ENCODE results near the gene HYLS1. TPM values are rescaled to one million over a fixed set of nuclear protein-coding genes. Genes with fewer than 3 reads are reported as not detected.

HYLS1 gene
- total RNA-seq, 1 experiment from 2014 or later, result 18.8 TPM

- no peaks in the 10 kb centered on the region for H3K36me3 ChIP-seq (ENCODE audit: insufficient read depth, low read length, poor library complexity, severe bottlenecking)
- H3K4me3 ChIP-seq (ENCODE audit: low read depth, low read length, poor library complexity, severe bottlenecking), result no peak overlapping the region
- POLR2A ChIA-PET (ENCODE audit: low non-redundant PET), result no interaction called here
- no peaks in the 10 kb centered on the region for H3K9me3 ChIP-seq (ENCODE audit: low read depth, low read length, poor library complexity, severe bottlenecking)
- intact Hi-C loops (cut with micrococcal nuclease; ENCODE audit: unreplicated experiment), result loop anchor here (1.0 to 5.0 kb wide), 2 partner anchors 119 to 250 kb away; no protein-coding TSS in a partner anchor
- BruUV-seq (replicated peaks), result no TSS peak
- no peaks in the 10 kb centered on the region for H3K4me1 ChIP-seq (ENCODE audit: insufficient read depth, low read length, poor library complexity, severe bottlenecking)
- peak; percentile 66 for DNase-seq (ENCODE audit: low spot score)
- CTCF ChIA-PET, result interaction anchor here (0.6 to 2.1 kb wide), 3 partner anchors 120 to 252 kb away, joined by 4 to 12 read pairs (median 8); no protein-coding TSS in a partner anchor
- no peak overlapping the region for H3K27ac ChIP-seq (ENCODE audit: low read depth, low read length, poor library complexity, severe bottlenecking)
- no peak for TF ChIP-seq EZH2 (IDR thresholded peaks at IDR 0.05; ENCODE audit: borderline replicate concordance, low read depth, low read length, poor library complexity, severe bottlenecking)
- TF ChIP-seq CTCF (conservative IDR thresholded peaks at IDR 0.05; ENCODE audit: low read depth, low read length), result peak; percentile 89
- no peaks in the 10 kb centered on the region for H3K27me3 ChIP-seq (replicated peaks; ENCODE audit: insufficient read depth, low read depth, low read length, poor library complexity)
These were observed 54.4 kb downstream of the HYLS1 start for GRCh38 chr11:125941619-125942611.

- no peak overlapping the region for H3K27ac ChIP-seq (ENCODE audit: low read depth, low read length, poor library complexity, severe bottlenecking)
- no TSS peak for BruUV-seq (replicated peaks)
- H3K9me3 ChIP-seq (ENCODE audit: low read depth, low read length, poor library complexity, severe bottlenecking), result no peaks in the 10 kb centered on the region
- DNase-seq (ENCODE audit: low spot score), result no peak
- H3K27me3 ChIP-seq (replicated peaks; ENCODE audit: insufficient read depth, low read depth, low read length, poor library complexity), result no peaks in the 10 kb centered on the region
- ChIA-PET CTCF (interaction anchor here (0.7 to 2.1 kb wide), 2 partner anchors 119 to 251 kb away, joined by 3 to 12 read pairs; no protein-coding TSS in a partner anchor), POLR2A (ENCODE audit: low non-redundant PET) (interaction anchor here (0.5 kb wide), 1 partner anchor 258 kb away, joined by 3 read pairs; no protein-coding TSS in a partner anchor)
- no peak for TF ChIP-seq CTCF (conservative IDR thresholded peaks at IDR 0.05; ENCODE audit: low read depth, low read length)
- no peak for TF ChIP-seq EZH2 (IDR thresholded peaks at IDR 0.05; ENCODE audit: borderline replicate concordance, low read depth, low read length, poor library complexity, severe bottlenecking)
- no peaks in the 10 kb centered on the region for H3K4me1 ChIP-seq (ENCODE audit: insufficient read depth, low read length, poor library complexity, severe bottlenecking)
- intact Hi-C loops (cut with micrococcal nuclease; ENCODE audit: unreplicated experiment), result loop anchor here (1.0 to 5.0 kb wide), 2 partner anchors 118 to 249 kb away; no protein-coding TSS in a partner anchor
- H3K4me3 ChIP-seq (ENCODE audit: low read depth, low read length, poor library complexity, severe bottlenecking), result no peak overlapping the region
- no peaks in the 10 kb centered on the region for H3K36me3 ChIP-seq (ENCODE audit: insufficient read depth, low read length, poor library complexity, severe bottlenecking)
These were observed 55.4 kb downstream of the HYLS1 start for GRCh38 chr11:125942771-125943428.

DNA sequence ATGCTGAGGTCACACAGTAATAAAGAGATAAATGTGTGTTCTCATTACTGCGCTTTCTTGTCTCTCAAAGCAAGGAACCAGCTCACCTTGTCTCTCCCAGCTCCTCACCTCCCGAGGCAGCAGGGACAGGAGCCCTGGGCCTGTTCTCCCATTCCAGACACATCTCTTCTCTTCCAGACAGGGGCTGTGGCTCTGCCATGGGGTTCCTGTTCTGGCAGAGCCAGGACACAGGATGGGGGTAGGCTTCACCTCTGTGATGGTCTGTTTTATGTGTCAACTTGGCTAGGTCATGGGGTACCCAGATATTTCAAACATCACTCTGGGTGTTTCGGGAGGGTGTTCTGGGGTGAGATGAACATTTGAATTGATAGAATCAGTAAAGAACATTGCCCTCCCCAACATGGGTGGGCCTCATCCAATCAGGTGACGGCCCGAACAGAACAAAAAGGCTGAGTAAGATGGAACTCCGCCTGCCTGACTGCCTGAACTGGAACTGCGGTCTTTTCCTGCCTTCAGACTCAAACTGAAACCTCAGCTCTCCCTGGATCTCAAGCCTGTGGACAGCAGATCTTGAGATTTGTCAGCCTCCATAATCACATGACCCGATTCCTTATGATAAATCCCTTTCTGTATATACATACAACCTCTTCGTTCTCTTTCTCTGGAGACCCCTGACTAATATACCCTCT lies 56.3 kb downstream of the HYLS1 start:
- intact Hi-C loops (cut with micrococcal nuclease; ENCODE audit: unreplicated experiment), result loop anchor here (5.0 kb wide), 1 partner anchor 248 kb away; no protein-coding TSS in a partner anchor
- Histone ChIP-seq H3K27me3 (replicated peaks; ENCODE audit: insufficient read depth, low read depth, low read length, poor library complexity) (no peaks in the 10 kb centered on the region), H3K4me3 (ENCODE audit: low read depth, low read length, poor library complexity, severe bottlenecking) (no peak overlapping the region), H3K4me1 (ENCODE audit: insufficient read depth, low read length, poor library complexity, severe bottlenecking) (no peaks in the 10 kb centered on the region), H3K9me3 (ENCODE audit: low read depth, low read length, poor library complexity, severe bottlenecking) (no peaks in the 10 kb centered on the region), H3K36me3 (ENCODE audit: insufficient read depth, low read length, poor library complexity, severe bottlenecking) (no peaks in the 10 kb centered on the region), H3K27ac (ENCODE audit: low read depth, low read length, poor library complexity, severe bottlenecking) (no peak overlapping the region)
- BruUV-seq (replicated peaks), result no TSS peak
- ChIA-PET CTCF (no interaction called here), POLR2A (ENCODE audit: low non-redundant PET) (no interaction called here)
- TF ChIP-seq CTCF (conservative IDR thresholded peaks at IDR 0.05; ENCODE audit: low read depth, low read length) (no peak), EZH2 (IDR thresholded peaks at IDR 0.05; ENCODE audit: borderline replicate concordance, low read depth, low read length, poor library complexity, severe bottlenecking) (no peak)
- no peak for DNase-seq (ENCODE audit: low spot score)

All from A673 (cell line).